Suprapubic skin (tissue), 4 donors: ENCODE results near the gene GRAMD4. TPM values are rescaled to one million over a fixed set of nuclear protein-coding genes. Genes with fewer than 3 reads are reported as not detected.
"Not testable (repeated sequence)": the region's sequence is repeated elsewhere in the genome, so short reads cannot be mapped to it uniquely, and the experiment has no call there.

ENCODE experiments used
- DNase-seq, 2 donors: peaks; one replicate each; pipeline ENCODE4 v3.0.0-alpha.2; 2019; ENCODE audit warnings: low spot score in 2 of 2
- H3K27ac ChIP-seq: fragments of 200-600 bp; sonication (generic); one replicate; pipeline ENCODE4 v1.5.1; 2019
- H3K27me3 ChIP-seq: fragments of 200-600 bp; sonication (generic); one replicate; pipeline ENCODE4 v1.5.1; 2019
- H3K36me3 ChIP-seq: fragments of 200-600 bp; sonication (generic); one replicate; pipeline ENCODE4 v1.5.1; 2019
- H3K4me1 ChIP-seq: fragments of 200-600 bp; sonication (generic); one replicate; pipeline ENCODE4 v1.5.1; 2019
- H3K4me3 ChIP-seq: fragments of 200-600 bp; sonication (generic); one replicate; pipeline ENCODE4 v1.5.1; 2019; ENCODE audit warnings: mild to moderate bottlenecking
- H3K9me3 ChIP-seq: fragments of 200-600 bp; sonication (generic); one replicate; pipeline ENCODE4 v1.5.1; 2019
- CTCF ChIP-seq, 2 donors: fragments of 200-600 bp in 1 of 2; fragments of 450-650 bp in 1 of 2; sonication (generic) in 1 of 2; IDR thresholded peaks; one replicate each; pipeline ENCODE4 v1.5.1; 2016 to 2019; ENCODE audit warnings: antibody characterized with exemption in 2 of 2, mild to moderate bottlenecking in 1 of 2, moderate library complexity in 1 of 2
- EP300 ChIP-seq: sonication (generic); formaldehyde crosslinking; IDR thresholded peaks from one replicate; pipeline ENCODE4 v1.6.1; 2017; ENCODE audit warnings: antibody characterized with exemption
- POLR2A ChIP-seq, 2 donors: fragments of 450-650 bp; IDR thresholded peaks; one replicate each; pipeline ENCODE4 v1.6.1; 2017; ENCODE audit warnings: antibody characterized with exemption in 2 of 2, mild to moderate bottlenecking in 2 of 2, moderate library complexity in 2 of 2
- POLR2AphosphoS5 ChIP-seq, 3 donors: sonication (generic); formaldehyde crosslinking; IDR thresholded peaks; one replicate each; pipeline ENCODE4 v1.6.1; 2017; ENCODE audit warnings: antibody characterized with exemption in 3 of 3
- WGBS: methylation state at CpG from one replicate; pipeline ENCODE4 v1.1.5; 2018; 5-methylcytosine and 5-hydroxymethylcytosine counted together
- total RNA-seq, 4 donors: library from RNA; depleted of rRNA; stranded (reverse); fragments of >200 nt; gene quantifications; one replicate each; pipeline ENCODE4 v1.1.0, GENCODE V29; 2016

GRAMD4 gene
- total RNA-seq, 4 donors from 2014 or later, result 64.1 to 230 (median 164) TPM

- TF ChIP-seq CTCF (IDR thresholded peaks at IDR 0.05), result no peak
- TF ChIP-seq EP300, result no peak
- no peak for TF ChIP-seq POLR2A (IDR thresholded peaks at IDR 0.05)
- TF ChIP-seq POLR2AphosphoS5 (IDR thresholded peaks at IDR 0.05), result no peak
Observed at GRCh38 chr22:46641811-46642266, 21.7 kb downstream of the GRAMD4 start.

GRCh38 chr22:46642840-46643480, 22.8 kb downstream of the GRAMD4 start:
- not testable (repeated sequence) for H3K27me3 ChIP-seq, H3K27ac ChIP-seq, H3K4me3 ChIP-seq, H3K9me3 ChIP-seq, H3K36me3 ChIP-seq, DNase-seq
- peaks cover 14% of the 10 kb centered on the region for H3K4me1 ChIP-seq
- WGBS, result 91% methylated on average over 5 of the region's 5 CpGs

More at GRCh38 chr22:46641811-46642266, 21.7 kb downstream of the GRAMD4 start:
- WGBS, result 77% methylated on average over 7 of the region's 7 CpGs
- DNase-seq, result no peak
- no peak overlapping the region for H3K27ac ChIP-seq
- H3K27me3 ChIP-seq, result no peaks in the 10 kb centered on the region
- H3K9me3 ChIP-seq, result no peaks in the 10 kb centered on the region
- no peak overlapping the region for H3K4me3 ChIP-seq
- H3K4me1 ChIP-seq, result peaks cover 9% of the 10 kb centered on the region
- peaks cover 4% of the 10 kb centered on the region for H3K36me3 ChIP-seq

GRCh38 chr22:46646531-46647215, 26.5 kb downstream of the GRAMD4 start:
- Histone ChIP-seq H3K4me3 (no peak overlapping the region), H3K4me1 (peaks cover 34% of the 10 kb centered on the region), H3K36me3 (no peaks in the 10 kb centered on the region), H3K27ac (no peak overlapping the region), H3K27me3 (no peaks in the 10 kb centered on the region), H3K9me3 (no peaks in the 10 kb centered on the region)
- no peak for TF ChIP-seq POLR2AphosphoS5 (IDR thresholded peaks at IDR 0.05)
- TF ChIP-seq EP300, result no peak
- TF ChIP-seq POLR2A (IDR thresholded peaks at IDR 0.05), result no peak
- TF ChIP-seq CTCF (IDR thresholded peaks at IDR 0.05), result no peak
- 77% methylated on average over 9 of the region's 10 CpGs for WGBS
- no peak for DNase-seq

- WGBS, result 87% methylated on average over 2 of the region's 2 CpGs
- not testable (repeated sequence) for DNase-seq
- H3K4me1 ChIP-seq, result peaks cover 48% of the 10 kb centered on the region
Observed at GRCh38 chr22:46648225-46648820, 28.1 kb downstream of the GRAMD4 start.

GRCh38 chr22:46649141-46650077, 29.2 kb downstream of the GRAMD4 start:
- peak overlapping the region; percentile 20 for H3K27ac ChIP-seq
- 20% methylated on average over 25 of the region's 25 CpGs for WGBS
- H3K4me3 ChIP-seq, result no peak overlapping the region
- TF ChIP-seq EP300, result no peak
- no peak for TF ChIP-seq POLR2AphosphoS5 (IDR thresholded peaks at IDR 0.05)
- H3K9me3 ChIP-seq, result no peaks in the 10 kb centered on the region
- DNase-seq, result no peak
- H3K36me3 ChIP-seq, result no peaks in the 10 kb centered on the region
- peaks cover 54% of the 10 kb centered on the region for H3K4me1 ChIP-seq
- H3K27me3 ChIP-seq, result no peaks in the 10 kb centered on the region

More at GRCh38 chr22:46648225-46648820, 28.1 kb downstream of the GRAMD4 start:
- H3K4me3 ChIP-seq, H3K9me3 ChIP-seq, H3K27ac ChIP-seq, H3K36me3 ChIP-seq, H3K27me3 ChIP-seq: not testable (repeated sequence)

- H3K4me3 ChIP-seq, result no peak overlapping the region
- no peak for TF ChIP-seq CTCF (IDR thresholded peaks at IDR 0.05)
- no peaks in the 10 kb centered on the region for H3K27me3 ChIP-seq
- no peaks in the 10 kb centered on the region for H3K36me3 ChIP-seq
- H3K4me1 ChIP-seq, result peaks cover 57% of the 10 kb centered on the region
- H3K27ac ChIP-seq, result peak overlapping the region; percentile 20
- no peaks in the 10 kb centered on the region for H3K9me3 ChIP-seq
- WGBS, result 45% methylated on average over 23 of the region's 25 CpGs
- no peak for DNase-seq
Observed at GRCh38 chr22:46650078-46650810, 30.1 kb downstream of the GRAMD4 start.
